ENCODE measurements around the gene PCED1B.

- TF ChIP-seq POLR2A (IDR thresholded peaks at IDR 0.05): no peak
- TF ChIP-seq CTCF (IDR thresholded peaks at IDR 0.05): no peak
These were observed 32.0 kb downstream of the PCED1B start for GRCh38 chr12:47111392-47111778.
